Measurements from ENCODE around the gene ADGRV1.

Gene ADGRV1

GRCh38 chr5:91090995-91091394, 532.4 kb downstream of the ADGRV1 start:
- DNase-seq (ENCODE audit: extremely low spot score) = no peak
- no peak for TF ChIP-seq NFRKB (IDR thresholded peaks at IDR 0.05)
- TF ChIP-seq SUZ12 (IDR thresholded peaks at IDR 0.05) = no peak
- TF ChIP-seq ARNT (IDR thresholded peaks at IDR 0.05) = no peak
- TF ChIP-seq BHLHE40 (IDR thresholded peaks at IDR 0.05; ENCODE audit: borderline replicate concordance) = no peak
- no peak for TF ChIP-seq TARDBP (IDR thresholded peaks at IDR 0.05)
- TF ChIP-seq LEF1 (IDR thresholded peaks at IDR 0.05; ENCODE audit: borderline replicate concordance) = no peak
- no peak for TF ChIP-seq PKNOX1 (IDR thresholded peaks at IDR 0.05)
- TF ChIP-seq FOXK2 (IDR thresholded peaks at IDR 0.05) = no peak
- no peak for TF ChIP-seq FOXM1 (IDR thresholded peaks at IDR 0.05; ENCODE audit: borderline replicate concordance)
- no peak for TF ChIP-seq FOXA1 (IDR thresholded peaks at IDR 0.05)
- TF ChIP-seq L3MBTL2 (conservative IDR thresholded peaks at IDR 0.05) = no peak
- POLR2A ChIA-PET = no interaction called here
- CTCF ChIA-PET = interaction anchor here (1.0 kb wide), 1 partner anchor 158 kb away, joined by 3 read pairs; no protein-coding TSS in a partner anchor

GRCh38 chr5:91091471-91092234, 533.1 kb downstream of the ADGRV1 start:
- ChIA-PET POLR2A (interaction anchor here (0.6 kb wide), 1 partner anchor 258 kb away, joined by 4 read pairs; no protein-coding TSS in a partner anchor), CTCF (no interaction called here)
- TF ChIP-seq L3MBTL2 (conservative IDR thresholded peaks at IDR 0.05) (no peak), ARNT (IDR thresholded peaks at IDR 0.05) (no peak), TARDBP (IDR thresholded peaks at IDR 0.05) (no peak), SUZ12 (IDR thresholded peaks at IDR 0.05) (no peak), FOXK2 (IDR thresholded peaks at IDR 0.05) (no peak), PKNOX1 (IDR thresholded peaks at IDR 0.05) (no peak), ELF4 (IDR thresholded peaks at IDR 0.05) (no peak), NFRKB (IDR thresholded peaks at IDR 0.05) (no peak), LEF1 (IDR thresholded peaks at IDR 0.05; ENCODE audit: borderline replicate concordance) (no peak), FOXA1 (IDR thresholded peaks at IDR 0.05) (no peak), ZNF384 (IDR thresholded peaks at IDR 0.05) (no peak), SP1 (IDR thresholded peaks at IDR 0.05) (no peak), CTBP1 (IDR thresholded peaks at IDR 0.05; ENCODE audit: borderline replicate concordance) (no peak), FOXM1 (IDR thresholded peaks at IDR 0.05; ENCODE audit: borderline replicate concordance) (no peak)
- no peak for DNase-seq (ENCODE audit: extremely low spot score)

GRCh38 chr5:91092859-91093783, 534.5 kb downstream of the ADGRV1 start:
- POLR2A ChIA-PET = no interaction called here
- TF ChIP-seq PKNOX1 (IDR thresholded peaks at IDR 0.05) = no peak
- TF ChIP-seq FOXK2 (IDR thresholded peaks at IDR 0.05) = no peak
- no peak for TF ChIP-seq ZNF384 (IDR thresholded peaks at IDR 0.05)
- TF ChIP-seq L3MBTL2 (conservative IDR thresholded peaks at IDR 0.05) = no peak
- TF ChIP-seq SP1 (IDR thresholded peaks at IDR 0.05) = no peak
- TF ChIP-seq ELF4 (IDR thresholded peaks at IDR 0.05) = no peak
- TF ChIP-seq ARNT (IDR thresholded peaks at IDR 0.05) = no peak
- no peak for TF ChIP-seq BHLHE40 (IDR thresholded peaks at IDR 0.05; ENCODE audit: borderline replicate concordance)
- no peak for TF ChIP-seq HDGF (IDR thresholded peaks at IDR 0.05; ENCODE audit: borderline replicate concordance)
- no peak for TF ChIP-seq FOXM1 (IDR thresholded peaks at IDR 0.05; ENCODE audit: borderline replicate concordance)
- TF ChIP-seq LEF1 (IDR thresholded peaks at IDR 0.05; ENCODE audit: borderline replicate concordance) = no peak
- TF ChIP-seq FOXA1 (IDR thresholded peaks at IDR 0.05) = no peak
- no peak for TF ChIP-seq TARDBP (IDR thresholded peaks at IDR 0.05)
- TF ChIP-seq NFRKB (IDR thresholded peaks at IDR 0.05) = no peak
- TF ChIP-seq SUZ12 (IDR thresholded peaks at IDR 0.05) = no peak
- TF ChIP-seq CTBP1 (IDR thresholded peaks at IDR 0.05; ENCODE audit: borderline replicate concordance) = no peak
- CTCF ChIA-PET = no interaction called here
- DNase-seq (ENCODE audit: extremely low spot score) = no peak

GRCh38 chr5:91095313-91095712, 536.7 kb downstream of the ADGRV1 start:
- ChIA-PET CTCF (interaction anchor here (0.6 kb wide), 1 partner anchor 11 kb away, joined by 3 read pairs; no protein-coding TSS in a partner anchor), POLR2A (no interaction called here)
- no peak for TF ChIP-seq HDGF (IDR thresholded peaks at IDR 0.05; ENCODE audit: borderline replicate concordance)
- TF ChIP-seq LEF1 (IDR thresholded peaks at IDR 0.05; ENCODE audit: borderline replicate concordance) = no peak
- no peak for DNase-seq (ENCODE audit: extremely low spot score)

GRCh38 chr5:91095786-91096385, 537.3 kb downstream of the ADGRV1 start:
- DNase-seq (ENCODE audit: extremely low spot score) = no peak
- ChIA-PET CTCF (no interaction called here), POLR2A (no interaction called here)
- TF ChIP-seq BHLHE40 (IDR thresholded peaks at IDR 0.05; ENCODE audit: borderline replicate concordance) (no peak), FOXM1 (IDR thresholded peaks at IDR 0.05; ENCODE audit: borderline replicate concordance) (no peak), PKNOX1 (IDR thresholded peaks at IDR 0.05) (no peak), SP1 (IDR thresholded peaks at IDR 0.05) (no peak), L3MBTL2 (conservative IDR thresholded peaks at IDR 0.05) (no peak), TARDBP (IDR thresholded peaks at IDR 0.05) (no peak), FOXA1 (IDR thresholded peaks at IDR 0.05) (no peak), ZNF384 (IDR thresholded peaks at IDR 0.05) (no peak), LEF1 (IDR thresholded peaks at IDR 0.05; ENCODE audit: borderline replicate concordance) (no peak), FOXK2 (IDR thresholded peaks at IDR 0.05) (no peak), ARNT (IDR thresholded peaks at IDR 0.05) (no peak), NFRKB (IDR thresholded peaks at IDR 0.05) (no peak)
